Hematopoietic multipotent progenitor cell treated with erythropoietin and hydrocortisone succinate and interleukin-3 and kit ligand, for 4 days (in vitro differentiated cells): ENCODE results near the gene NT5E.
A peak's percentile ranks its signal among the peaks of the same experiment; 100 is the strongest.
"Not testable (repeated sequence)": the region's sequence is repeated elsewhere in the genome, so short reads cannot be mapped to it uniquely, and the experiment has no call there.

Source experiments
- DNase-seq: peaks from one replicate; pipeline ENCODE4 v3.0.0-alpha.2; 2015

The NT5E gene

DNA sequence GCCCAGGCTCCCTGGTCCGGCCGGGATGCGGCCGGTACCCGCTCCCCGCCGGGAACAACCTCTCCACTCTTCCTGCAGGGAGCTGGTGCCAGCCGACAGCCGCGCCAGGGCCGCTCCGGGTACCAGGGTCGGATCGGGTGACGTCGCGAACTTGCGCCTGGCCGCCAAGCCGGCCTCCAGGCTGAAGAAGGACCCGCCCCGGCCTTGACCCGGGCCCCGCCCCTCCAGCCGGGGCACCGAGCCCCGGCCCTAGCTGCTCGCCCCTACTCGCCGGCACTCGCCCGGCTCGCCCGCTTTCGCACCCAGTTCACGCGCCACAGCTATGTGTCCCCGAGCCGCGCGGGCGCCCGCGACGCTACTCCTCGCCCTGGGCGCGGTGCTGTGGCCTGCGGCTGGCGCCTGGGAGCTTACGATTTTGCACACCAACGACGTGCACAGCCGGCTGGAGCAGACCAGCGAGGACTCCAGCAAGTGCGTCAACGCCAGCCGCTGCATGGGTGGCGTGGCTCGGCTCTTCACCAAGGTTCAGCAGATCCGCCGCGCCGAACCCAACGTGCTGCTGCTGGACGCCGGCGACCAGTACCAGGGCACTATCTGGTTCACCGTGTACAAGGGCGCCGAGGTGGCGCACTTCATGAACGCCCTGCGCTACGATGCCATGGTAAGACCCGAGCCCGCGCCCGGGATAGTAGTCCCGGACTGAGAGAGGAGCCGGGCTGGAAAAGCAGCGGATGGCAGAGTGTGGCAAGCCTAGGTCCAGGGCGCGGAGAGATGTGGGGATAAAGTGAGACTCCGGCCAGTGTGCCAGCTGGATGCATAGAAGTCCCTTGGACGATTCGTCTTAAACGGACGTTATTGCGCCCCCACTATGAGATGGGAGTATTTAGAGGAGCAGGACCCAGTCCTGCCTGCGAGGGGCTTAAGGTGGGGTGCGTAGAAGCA, at the start of gene NT5E:
TSS of gene NT5E (plus strand) at position 266 of the 942 bp plus-strand sequence. CDS start at position 323, 57 bp downstream.
- peak; percentile 59 for DNase-seq

DNA sequence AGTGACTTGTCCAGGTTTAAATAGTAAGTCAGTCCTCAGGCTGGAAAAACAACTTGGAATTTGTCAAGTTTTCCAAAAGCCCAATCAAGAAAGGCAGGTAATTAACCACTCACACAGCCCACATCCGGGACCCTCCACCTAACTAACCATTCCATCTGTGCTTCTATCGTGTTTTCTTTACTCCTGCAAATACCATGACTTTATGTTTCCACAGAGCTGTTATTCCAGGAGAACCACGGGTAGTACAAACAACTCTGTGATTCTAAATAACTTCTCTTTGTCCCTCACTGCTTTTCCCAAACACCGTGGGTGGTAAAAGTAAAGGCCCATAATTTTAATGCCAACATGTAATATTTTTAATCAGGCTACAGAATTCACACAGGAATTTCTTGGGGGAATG, 49.6 kb upstream of the NT5E start:
- no peak for DNase-seq

DNA sequence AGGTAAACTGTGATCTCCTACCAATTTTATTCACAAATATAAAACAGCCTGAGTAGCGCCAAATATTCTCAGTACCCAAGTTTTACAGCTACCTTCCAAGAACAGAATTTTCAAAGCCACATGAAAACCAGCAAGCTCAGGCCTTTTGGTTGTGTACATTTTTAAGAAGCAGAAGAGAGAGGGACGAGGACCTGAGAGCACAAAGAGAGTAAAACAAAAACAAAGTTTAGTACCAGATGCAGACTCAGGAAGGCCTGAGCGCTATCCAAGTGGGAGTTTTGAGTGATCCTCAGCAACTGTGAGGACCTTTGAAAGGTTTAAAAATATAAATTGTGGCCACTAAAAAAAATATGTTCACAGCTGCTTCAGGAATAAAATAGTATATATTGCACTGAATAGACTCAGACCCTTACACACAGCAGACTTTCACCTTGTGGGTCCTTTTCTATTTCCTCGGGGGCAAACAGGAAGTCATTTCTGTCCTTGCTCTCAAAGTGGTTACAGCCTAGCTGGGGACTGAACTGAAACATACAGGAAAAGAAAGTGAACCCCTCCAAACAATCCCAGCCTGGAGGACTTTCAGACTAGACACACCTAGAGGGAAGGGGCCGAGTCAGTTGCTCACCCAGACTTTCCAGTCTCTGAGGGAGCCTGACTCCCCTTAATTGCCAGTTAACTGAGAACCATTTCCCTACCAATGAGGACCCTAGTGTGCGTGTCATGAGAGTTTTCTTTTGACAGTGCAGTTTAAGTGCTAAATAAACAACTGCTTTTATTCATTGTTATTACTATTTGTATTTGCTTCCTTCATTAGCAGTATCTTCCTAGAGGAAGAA, 48.5 kb upstream of the NT5E start:
- DNase-seq, result no peak

DNA sequence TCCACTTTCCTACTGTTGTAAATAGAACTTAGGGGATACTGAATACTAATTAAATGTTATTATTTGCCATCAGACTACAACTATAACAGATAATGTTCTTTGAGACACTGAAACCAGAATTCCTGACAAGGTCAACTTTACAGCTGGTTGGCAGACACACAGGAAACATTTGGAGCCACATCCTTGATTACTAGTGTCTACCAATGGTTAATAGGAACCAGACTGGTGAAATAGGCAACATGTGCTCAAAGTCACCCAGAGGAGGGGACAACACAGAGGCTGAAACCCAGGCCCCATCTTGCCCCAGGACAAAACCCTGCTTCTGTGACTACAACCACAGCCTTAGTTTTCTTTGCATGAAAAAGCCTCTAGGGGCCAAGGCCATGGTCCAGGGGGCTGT, 47.8 kb upstream of the NT5E start:
- no peak for DNase-seq

DNA sequence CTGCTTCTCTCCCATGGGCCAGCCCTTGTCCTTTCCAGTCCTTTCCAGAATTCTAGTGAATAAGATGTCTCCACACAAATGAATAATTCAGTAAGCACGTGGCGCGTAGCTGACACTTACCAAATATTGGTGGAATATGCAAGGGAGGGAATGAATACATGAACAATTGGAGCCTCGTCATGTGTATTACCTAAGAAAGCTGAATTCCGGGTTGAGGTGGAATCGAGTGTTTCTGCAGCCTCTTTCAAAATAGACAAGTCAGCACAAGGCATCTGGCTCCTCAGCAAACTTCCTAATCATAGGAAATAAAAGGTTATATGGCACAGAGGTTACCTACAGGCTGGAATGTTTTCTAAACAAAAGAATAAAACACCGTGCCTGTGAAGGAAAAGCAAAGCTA, 47.0 kb upstream of the NT5E start:
- no peak for DNase-seq

DNA sequence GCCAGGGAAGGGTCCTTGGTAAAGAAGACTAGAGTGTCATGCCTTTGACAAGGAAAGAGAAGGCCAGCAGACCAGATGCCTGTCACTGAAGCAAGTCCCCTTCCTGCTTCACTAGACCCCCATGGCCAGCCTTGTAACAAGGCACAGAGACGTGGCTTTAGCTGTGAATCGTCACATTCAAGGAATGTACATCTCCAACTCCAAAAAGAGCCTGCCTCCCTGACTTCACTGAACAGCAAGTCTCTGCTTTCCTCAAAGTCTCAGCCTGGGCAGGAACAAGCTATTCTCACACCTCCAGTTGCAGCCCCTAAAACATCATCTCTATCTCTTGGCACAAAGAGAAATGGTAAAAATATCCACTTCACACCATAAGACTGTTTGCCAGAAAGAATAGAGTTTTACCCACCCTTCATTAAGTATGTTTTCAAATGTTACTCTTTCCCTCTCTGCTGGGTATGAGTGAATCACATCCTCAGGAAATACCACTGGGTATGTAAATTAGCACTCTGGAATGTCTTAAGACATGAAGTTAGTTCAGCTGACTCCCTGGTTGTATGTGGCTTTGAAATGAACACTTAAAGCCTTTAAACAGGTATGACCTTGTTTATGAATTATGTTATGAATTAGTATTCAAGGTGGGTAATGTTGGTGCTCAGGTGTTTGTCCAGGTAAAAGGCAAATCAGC, 46.4 kb upstream of the NT5E start:
- DNase-seq, result no peak

DNA sequence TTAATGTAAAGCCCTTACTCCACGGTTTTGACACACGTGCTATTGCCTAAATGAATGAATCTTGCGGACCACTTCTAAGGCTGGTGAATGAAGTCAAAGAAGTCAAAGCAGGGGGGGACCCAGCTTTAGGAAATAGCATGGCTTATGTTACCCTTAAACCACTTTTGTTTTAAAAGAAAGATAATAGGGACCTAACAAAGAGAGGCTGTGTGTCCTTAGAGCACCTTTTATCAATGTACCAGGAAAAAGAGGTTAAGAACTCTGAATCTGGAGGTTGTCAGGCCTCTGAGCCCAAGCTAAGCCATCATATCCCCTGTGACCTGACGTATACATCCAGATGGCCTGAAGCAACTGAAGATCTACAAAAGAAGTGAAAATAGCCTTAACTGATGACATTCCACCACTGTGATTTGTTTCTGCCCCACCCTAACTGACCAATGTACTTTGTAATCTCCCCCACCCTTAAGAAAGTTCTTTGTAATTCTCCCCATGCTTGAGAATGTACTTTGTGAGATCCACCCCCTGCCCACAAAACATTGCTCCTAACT, 45.8 kb upstream of the NT5E start:
- not testable (repeated sequence) for DNase-seq

DNA sequence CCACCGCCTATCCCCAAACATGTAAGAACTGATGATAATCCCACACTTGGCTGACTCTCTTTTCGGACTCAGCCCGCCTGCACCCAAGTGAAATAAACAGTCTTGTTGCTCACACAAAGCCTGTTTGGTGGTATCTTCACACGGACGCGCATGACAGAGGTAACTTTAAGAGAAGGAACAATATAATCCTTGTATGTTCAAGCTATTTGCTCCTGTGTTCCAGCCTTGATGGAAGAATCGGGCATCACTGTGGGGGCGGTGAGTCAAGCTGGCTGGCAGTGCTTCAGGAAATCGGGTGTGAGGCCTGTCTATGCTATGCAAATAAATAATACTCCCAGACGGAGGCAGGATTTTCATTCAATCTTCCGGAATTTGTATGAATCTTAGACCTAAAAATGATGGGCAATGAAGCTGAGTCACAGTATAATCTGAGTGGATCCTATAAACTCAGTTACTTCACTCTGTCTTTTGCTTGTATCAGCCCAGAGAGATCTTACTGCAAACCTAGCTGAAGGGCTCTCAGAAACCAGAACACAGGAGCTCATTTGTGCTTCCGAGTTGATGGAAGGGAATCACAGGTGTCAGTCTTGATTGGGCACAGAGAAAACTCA, 45.2 kb upstream of the NT5E start:
- DNase-seq, result no peak

DNA sequence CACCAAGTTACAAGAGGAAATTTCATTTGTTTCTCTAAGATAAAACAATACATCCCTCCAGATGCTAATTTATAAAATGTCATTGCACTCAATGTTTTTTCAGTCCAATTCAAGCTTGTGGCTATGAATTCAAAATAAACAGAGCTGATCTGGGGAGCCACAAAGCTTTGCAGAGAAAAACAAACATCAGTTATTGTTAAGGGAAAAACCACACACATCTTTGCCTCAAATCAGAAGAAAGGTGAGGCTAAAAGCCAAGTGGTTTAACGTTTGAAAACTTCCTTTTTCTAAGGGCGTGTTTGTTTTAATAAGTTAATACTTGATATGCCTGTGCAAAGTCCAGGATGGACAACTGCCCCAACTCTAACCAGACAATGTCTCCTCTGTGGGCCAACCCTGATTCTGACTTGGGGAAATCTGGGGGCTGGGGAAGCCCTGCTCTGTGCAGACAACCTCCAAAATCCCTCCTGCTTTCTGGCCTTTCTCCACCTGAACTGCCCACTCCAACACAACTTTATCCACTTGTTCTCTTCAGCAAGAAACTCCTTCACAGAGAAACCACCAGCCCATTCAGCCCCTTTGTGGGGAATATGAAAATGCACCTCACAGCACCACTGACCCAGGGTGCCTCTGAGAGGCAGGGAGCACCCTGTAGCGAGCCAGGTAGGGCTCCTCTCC, 44.6 kb upstream of the NT5E start:
- no peak for DNase-seq

DNA sequence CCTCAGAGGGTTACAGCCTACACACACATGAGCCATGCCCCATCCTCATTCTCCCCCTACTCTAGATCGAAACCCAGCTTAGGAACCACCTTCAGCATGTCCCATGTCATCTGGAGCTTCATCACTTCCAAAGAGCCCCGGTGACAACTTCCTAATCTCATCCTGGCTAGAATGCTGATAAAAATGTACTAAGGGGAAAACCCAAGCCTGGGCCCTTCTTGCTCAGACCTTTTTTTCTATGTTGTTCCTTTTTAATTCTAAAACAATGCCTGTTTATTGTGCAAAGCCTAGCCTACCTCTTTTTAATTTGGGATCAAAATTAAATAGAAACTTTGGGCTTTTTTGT, 44.1 kb upstream of the NT5E start:
- DNase-seq, result no peak

DNA sequence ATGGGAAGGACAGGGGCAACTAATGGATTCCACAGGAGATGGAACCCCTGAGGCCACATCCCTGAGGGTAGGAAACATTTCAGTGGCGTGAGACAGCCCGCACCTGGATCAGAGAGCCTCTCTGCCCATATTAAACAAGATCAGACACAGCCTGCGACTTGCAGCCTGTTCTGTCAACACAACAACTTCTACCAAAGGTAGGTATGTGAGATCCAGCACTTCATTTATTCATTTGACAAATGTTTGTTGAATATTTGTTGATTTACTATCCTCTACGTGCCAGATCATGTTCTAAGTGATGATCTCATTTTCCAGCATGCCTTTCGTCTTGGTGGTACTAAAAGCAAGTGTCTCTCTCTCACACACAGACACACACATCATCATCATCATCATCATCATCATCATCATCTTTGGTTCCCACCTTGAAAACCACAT, 43.2 kb upstream of the NT5E start:
- no peak for DNase-seq

DNA sequence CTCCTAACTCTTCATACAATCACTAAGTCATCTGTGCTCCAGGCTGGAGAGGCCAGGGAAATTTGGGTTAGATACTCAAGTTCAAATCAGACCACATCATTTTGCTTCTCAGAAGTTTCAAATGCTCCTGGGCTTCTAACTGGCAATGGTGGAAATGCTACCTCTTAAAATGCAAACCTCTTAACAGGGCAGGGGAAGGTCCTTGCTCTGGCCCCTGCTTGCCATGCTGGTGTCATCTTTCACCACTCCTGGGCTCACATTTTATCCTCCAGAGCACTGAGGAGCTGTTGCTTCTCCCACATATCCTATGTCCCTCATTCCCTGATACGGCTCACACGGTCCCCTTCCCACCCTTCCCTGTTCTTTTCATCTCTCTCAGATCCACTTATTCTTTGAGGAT, 41.8 kb upstream of the NT5E start:
- no peak for DNase-seq

DNA sequence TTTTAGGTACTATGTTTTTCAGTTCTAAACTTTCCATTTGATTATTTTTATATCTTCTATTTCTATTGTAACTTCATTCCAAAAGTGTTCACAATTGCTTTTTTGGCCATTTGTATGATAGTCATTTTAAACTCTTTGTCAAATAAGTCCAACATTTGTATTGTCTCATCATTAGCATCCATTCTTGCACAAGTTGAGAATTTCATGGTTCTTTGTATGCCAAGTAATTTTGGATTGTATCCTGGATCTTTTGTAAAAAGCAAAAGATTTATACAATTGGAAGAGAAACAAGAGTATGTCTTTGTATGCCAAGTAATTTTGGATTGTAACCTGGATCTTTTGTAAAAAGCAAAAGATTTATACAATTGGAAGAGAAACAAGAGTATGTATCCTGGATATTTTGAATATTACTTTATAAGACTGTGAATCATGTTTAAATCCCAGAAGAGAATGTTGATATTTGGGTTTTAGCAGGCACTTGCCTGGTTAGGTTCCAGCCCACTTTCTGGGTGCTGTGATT, 36.9 kb upstream of the NT5E start:
- DNase-seq, result no peak

DNA sequence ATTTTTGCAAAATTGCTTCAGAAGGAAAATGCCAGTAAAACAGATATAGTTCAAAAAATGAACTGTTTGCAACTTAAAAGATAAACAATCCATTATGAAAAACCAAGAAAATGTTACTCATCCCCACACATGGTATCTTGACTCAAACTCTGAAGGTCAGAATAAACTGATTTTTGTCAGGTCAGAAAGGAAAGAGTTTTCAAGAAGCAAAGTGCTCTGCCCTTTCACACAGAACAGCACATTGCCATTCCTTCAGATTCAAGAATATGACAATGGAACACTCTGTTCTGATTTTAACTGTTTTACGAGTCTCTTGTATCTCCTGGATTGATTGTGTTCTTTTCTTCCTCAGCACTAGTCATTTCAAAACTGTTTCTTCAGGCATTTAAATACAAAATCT, 33.8 kb upstream of the NT5E start:
- DNase-seq, result no peak

DNA sequence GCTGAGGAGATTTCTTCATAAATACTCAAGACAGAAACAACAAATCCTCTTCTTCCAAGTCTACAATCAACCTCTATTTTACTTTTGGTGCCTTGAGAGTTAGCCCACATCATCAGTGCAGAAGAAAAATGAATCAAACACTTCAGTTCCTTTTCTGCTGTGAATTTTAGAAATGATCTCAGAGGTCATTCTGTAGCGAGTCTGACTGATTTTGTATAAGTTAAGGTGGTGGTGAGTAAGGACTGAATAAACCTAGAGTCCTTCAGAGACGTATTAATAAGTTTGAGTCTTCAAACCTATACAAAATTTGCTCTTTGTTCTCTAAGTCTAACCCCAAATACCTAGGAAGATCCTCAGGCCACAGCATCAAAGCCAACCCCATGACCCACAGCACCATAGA, 33.1 kb upstream of the NT5E start:
- no peak for DNase-seq

DNA sequence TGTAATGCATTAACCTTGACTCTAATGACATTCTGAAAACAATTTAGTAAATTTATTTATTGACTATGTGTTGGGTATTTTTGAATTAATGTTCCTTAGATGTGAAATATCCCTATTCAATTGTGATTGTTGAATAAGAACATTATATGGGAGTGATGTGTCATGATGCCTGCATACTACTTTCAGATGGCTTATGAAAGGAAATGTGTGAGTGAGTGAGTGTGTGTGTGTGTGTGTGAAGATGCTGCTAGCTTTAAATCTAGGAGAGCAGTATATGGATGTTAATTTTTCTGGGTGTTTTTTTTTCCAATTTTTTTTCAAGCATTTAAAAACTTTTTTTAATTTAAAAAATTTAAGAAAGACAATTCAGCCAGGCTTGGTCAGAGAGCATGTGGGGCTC, 32.5 kb upstream of the NT5E start:
- DNase-seq, result no peak

DNA sequence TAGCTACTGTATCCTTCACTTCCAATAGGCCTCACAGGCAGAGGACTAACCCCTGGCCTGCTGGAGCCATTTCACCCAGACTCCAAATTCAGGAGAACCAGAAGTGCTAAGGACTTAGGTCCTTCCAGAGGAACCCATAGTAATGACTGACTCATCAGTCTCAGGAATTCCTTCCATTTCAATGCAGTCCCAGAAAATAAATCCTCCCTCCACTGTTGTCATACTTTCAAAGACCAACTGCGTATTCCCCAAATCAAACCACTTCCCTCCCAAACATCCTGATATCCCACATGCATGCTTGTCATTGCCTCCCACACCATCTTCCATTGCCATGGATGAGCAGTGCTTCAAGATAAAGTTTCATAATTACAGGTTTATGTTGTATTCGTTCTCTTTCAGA, 31.8 kb upstream of the NT5E start:
- no peak for DNase-seq

DNA sequence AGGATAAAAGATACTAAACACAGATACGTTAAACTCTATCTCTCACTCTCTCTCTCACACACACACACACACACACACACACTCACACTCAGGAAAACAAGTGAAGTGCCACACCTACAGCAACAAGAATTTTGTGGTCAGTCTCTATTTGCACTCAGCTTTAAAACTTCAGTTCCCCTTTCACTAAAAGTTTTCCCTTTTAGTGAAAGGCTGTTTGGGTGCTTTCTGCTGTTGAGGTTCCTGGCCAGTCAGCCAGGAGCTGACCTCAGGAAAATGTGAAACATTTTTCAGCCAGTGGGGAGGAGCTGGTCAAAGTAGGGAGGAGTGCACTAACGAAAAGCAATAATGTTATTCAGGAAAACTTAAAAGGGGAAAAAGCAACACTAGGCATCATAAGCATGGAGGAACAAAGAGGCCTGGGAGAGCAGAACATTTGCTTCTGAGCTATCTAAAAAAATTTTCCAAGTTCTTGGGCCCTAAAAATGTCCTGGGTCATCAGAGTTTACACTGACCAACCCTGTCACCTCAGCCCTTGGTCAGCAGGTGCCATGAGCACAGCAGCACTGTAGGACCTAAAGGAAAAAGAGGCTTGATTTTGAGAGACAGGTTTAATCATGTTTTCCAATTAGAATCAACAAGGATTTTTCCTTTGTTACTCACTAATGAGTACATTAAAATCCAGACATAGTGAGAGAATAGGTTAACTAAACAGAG, 30.7 kb upstream of the NT5E start:
- DNase-seq, result peak; percentile 13

DNA sequence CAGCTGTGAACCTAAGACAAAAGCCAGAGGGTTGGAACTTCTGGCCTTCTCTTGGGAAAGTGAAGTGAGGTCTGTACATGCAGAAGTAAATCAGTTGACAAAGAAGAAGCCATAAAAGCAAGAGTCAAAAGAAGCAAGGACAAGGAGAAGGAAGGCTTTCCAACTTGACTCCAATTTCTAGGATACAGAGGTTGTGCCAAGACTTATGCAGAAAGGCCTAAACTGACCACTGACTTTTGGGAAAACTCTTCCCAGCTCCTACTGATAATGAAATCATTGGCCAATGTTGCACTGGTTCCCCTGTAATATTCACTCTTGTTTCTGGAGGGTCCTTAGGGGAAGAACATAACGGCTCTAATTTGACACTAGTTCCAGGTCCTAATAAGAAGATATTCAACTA, 29.3 kb upstream of the NT5E start:
- no peak for DNase-seq

DNA sequence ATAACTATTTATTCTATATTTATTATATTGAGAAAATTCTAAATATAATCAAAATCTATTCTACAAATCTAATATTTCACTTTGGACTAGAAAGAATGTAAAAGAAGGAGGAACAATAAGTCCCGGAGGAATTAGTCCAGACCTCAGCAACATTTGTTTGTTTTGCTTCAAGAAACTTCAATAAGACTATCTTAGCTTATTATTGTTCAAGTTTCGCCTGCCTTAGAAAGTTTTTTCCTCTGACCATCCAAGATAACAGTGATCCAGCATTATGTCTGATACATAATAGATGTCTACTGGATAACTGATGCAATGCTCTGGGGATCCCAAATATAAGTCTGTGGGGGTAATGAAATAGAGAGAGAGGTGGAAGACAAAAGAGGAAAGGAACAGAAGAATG, 28.7 kb upstream of the NT5E start:
- DNase-seq, result no peak

DNA sequence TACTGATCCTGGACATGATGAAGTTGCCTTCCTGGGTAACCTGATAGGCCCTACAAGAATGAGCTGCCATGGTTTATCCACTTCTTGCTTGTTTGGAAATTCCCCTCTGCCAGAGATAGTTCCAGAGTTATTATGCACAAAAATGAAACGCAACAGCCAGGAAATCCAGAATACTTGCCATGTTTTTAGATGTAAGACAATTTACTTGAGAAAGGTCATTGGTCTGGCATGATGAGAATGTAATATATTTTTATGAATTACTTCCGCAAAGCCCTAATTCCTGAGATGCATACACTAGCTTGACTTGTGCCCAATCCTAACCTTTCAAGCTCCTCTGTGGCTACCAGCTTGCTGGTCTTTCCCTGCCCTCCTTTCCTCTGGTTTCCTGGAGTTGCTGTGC, 27.9 kb upstream of the NT5E start:
- no peak for DNase-seq
